AML-193 (cell line): ENCODE results near the gene PPP4R3B.
"Not testable (repeated sequence)": the region's sequence is repeated elsewhere in the genome, so short reads cannot be mapped to it uniquely, and the experiment has no call there.

Source experiments
- DNase-seq, 2 experiments: peaks; one replicate each; lab custom pipeline; 2025; lab: John Stamatoyannopoulos, UW

The PPP4R3B gene

GRCh38 chr2:55617175-55618024 is at the start of gene PPP4R3B:
PPP4R3B (minus strand) TSS chr2:55617622; CDS start chr2:55617285, 337 bp downstream.
- peak; percentile 96 to 98 for DNase-seq

- no peak for DNase-seq
These were observed 35.8 kb upstream of the PPP4R3B start for GRCh38 chr2:55653255-55653654.

- no peak for DNase-seq
These were observed 31.8 kb upstream of the PPP4R3B start for GRCh38 chr2:55649211-55649610.

GRCh38 chr2:55636831-55637230 is 19.4 kb upstream of the PPP4R3B start:
- DNase-seq = no peak

- no peak for DNase-seq
These were observed 11.5 kb upstream of the PPP4R3B start for GRCh38 chr2:55628931-55629330.

GRCh38 chr2:55627915-55628314 is 10.5 kb upstream of the PPP4R3B start:
- DNase-seq = no peak

- no peak for DNase-seq
These were observed 4.4 kb upstream of the PPP4R3B start for GRCh38 chr2:55621802-55622201.

- peak; percentile 8 to 16 for DNase-seq
These were observed 2.8 kb upstream of the PPP4R3B start for GRCh38 chr2:55620123-55620779.

GRCh38 chr2:55618275-55619055 is 1.0 kb upstream of the PPP4R3B start:
- DNase-seq = peak; percentile 47 to 48

- no peak for DNase-seq
These were observed 528 bp upstream of the PPP4R3B start for GRCh38 chr2:55618025-55618274.

- peak; percentile 65 to 69 for DNase-seq
These were observed 759 bp downstream of the PPP4R3B start for GRCh38 chr2:55616551-55617174.

GRCh38 chr2:55611997-55612396 is 5.4 kb downstream of the PPP4R3B start:
- DNase-seq = no peak

GRCh38 chr2:55610954-55611743 is 6.3 kb downstream of the PPP4R3B start:
- DNase-seq = no peak

- no peak for DNase-seq
These were observed 7.4 kb downstream of the PPP4R3B start for GRCh38 chr2:55609938-55610578.

- DNase-seq = no peak
These were observed 8.1 kb downstream of the PPP4R3B start for GRCh38 chr2:55609193-55609794.

- no peak for DNase-seq
These were observed 9.7 kb downstream of the PPP4R3B start for GRCh38 chr2:55607717-55608116.

GRCh38 chr2:55604027-55604565 is 13.3 kb downstream of the PPP4R3B start:
- DNase-seq = no peak

GRCh38 chr2:55601849-55602248 is 15.6 kb downstream of the PPP4R3B start:
- no peak for DNase-seq

- no peak for DNase-seq
These were observed 19.2 kb downstream of the PPP4R3B start for GRCh38 chr2:55598056-55598795.

GRCh38 chr2:55596795-55597194 is 20.6 kb downstream of the PPP4R3B start:
- DNase-seq = not testable (repeated sequence)
